GM12873 (cell line): ENCODE measurements around the gene HRNR.

ENCODE experiments used
- CTCF ChIP-seq: IDR thresholded peaks from 2 replicates; pipeline ENCODE4 v1.5.1; 2012; ENCODE audit warnings: low read depth, mild to moderate bottlenecking, moderate library complexity, low read length, control low read depth; ENCODE audit not compliant: insufficient read depth; ENCODE audit errors: missing control alignments

Gene HRNR

GRCh38 chr1:152227310-152227928 is 3.4 kb upstream of the HRNR start:
- no peak for TF ChIP-seq CTCF

GRCh38 chr1:152225678-152226077 is 1.7 kb upstream of the HRNR start:
- TF ChIP-seq CTCF = no peak

- TF ChIP-seq CTCF = no peak
These were observed 3.5 kb downstream of the HRNR start for GRCh38 chr1:152220166-152221163.

- TF ChIP-seq CTCF = no peak
These were observed 5.1 kb downstream of the HRNR start for GRCh38 chr1:152218762-152219436.

- TF ChIP-seq CTCF = no peak
These were observed 25.0 kb downstream of the HRNR start for GRCh38 chr1:152198982-152199381.

- no peak for TF ChIP-seq CTCF
These were observed 26.5 kb downstream of the HRNR start for GRCh38 chr1:152197361-152197941.
